ENCODE data around the gene KRT39. TPM values are rescaled to one million over a fixed set of nuclear protein-coding genes. Genes with fewer than 3 reads are reported as not detected.

Gene KRT39
- polyA plus RNA-seq, 1 donor (not counting 4 experiments of a cell fraction or from before 2014, with no cell fraction given) = not detected

DNA sequence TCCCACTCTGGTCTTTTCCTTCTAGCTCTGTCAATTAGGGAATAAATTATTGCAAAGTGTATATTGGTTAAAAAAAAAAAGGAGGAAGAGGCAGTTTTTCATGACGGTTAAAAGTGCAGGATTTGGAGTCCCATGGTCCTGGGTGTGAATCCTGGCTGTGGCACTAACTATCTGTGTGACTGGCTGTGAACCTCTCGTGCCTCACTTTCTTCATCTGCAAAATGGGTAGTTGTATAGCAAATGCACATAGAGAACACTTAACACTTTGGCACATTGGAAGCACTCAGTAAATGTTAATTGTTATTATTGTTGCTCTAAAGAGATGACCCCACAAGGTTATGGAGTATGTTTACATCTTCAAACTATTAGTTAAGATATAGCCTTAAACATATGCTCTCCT, 18.8 kb downstream of the KRT39 start:
- TF ChIP-seq, protein P1, sequence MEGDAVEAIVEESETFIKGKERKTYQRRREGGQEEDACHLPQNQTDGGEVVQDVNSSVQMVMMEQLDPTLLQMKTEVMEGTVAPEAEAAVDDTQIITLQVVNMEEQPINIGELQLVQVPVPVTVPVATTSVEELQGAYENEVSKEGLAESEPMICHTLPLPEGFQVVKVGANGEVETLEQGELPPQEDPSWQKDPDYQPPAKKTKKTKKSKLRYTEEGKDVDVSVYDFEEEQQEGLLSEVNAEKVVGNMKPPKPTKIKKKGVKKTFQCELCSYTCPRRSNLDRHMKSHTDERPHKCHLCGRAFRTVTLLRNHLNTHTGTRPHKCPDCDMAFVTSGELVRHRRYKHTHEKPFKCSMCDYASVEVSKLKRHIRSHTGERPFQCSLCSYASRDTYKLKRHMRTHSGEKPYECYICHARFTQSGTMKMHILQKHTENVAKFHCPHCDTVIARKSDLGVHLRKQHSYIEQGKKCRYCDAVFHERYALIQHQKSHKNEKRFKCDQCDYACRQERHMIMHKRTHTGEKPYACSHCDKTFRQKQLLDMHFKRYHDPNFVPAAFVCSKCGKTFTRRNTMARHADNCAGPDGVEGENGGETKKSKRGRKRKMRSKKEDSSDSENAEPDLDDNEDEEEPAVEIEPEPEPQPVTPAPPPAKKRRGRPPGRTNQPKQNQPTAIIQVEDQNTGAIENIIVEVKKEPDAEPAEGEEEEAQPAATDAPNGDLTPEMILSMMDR (optimal IDR thresholded peaks at IDR 0.05 in 1 of 3, IDR thresholded peaks at IDR 0.05 in 1 of 3, conservative IDR thresholded peaks at IDR 0.05 in 1 of 3; ENCODE audit: extremely low read depth in 1 of 3, insufficient read depth in 2 of 3, low read length in 3 of 3) = no peak
- no peak for TF ChIP-seq EZH2 (IDR thresholded peaks at IDR 0.05; ENCODE audit: low read length)
- DNase-seq (ENCODE audit: low read depth, low spot score) = no peak
- H2AFZ ChIP-seq (ENCODE audit: control insufficient read depth, low read length) = no peak overlapping the region
- no peaks in the 10 kb centered on the region for H3K36me3 ChIP-seq (ENCODE audit: control insufficient read depth in 2 of 2, extremely low read depth in 1 of 2, insufficient read depth in 2 of 2, low read length in 2 of 2)
- H3K4me3 ChIP-seq (ENCODE audit: control insufficient read depth in 2 of 3, extremely low read depth in 1 of 3, insufficient read depth in 2 of 3, low read depth in 1 of 3, low read length in 3 of 3) = no peak overlapping the region
- FAIRE-seq = no peak
- no peaks in the 10 kb centered on the region for H4K20me1 ChIP-seq (ENCODE audit: control insufficient read depth, extremely low read depth, insufficient read depth, low read length)
- no peak overlapping the region for H3K9ac ChIP-seq (ENCODE audit: control insufficient read depth, extremely low read depth, insufficient read depth, low read length)
- dilution Hi-C loops (cut with MboI; ENCODE audit: extremely low pct_ligation_motif_present, low sequenced_read_pairs) = no loop called here
- H3K9me3 ChIP-seq (ENCODE audit: control insufficient read depth, low read depth, low read length) = no peaks in the 10 kb centered on the region
- no peak overlapping the region for H3K27ac ChIP-seq (ENCODE audit: control insufficient read depth, insufficient read depth, low read length)
- no peaks in the 10 kb centered on the region for H3K79me2 ChIP-seq (ENCODE audit: control insufficient read depth, insufficient read depth, low read length)
- peaks cover 7% of the 10 kb centered on the region for H3K4me1 ChIP-seq (ENCODE audit: control insufficient read depth, extremely low read depth, insufficient read depth, low read length)
- no peak overlapping the region for H3K4me2 ChIP-seq (ENCODE audit: control insufficient read depth, extremely low read depth, insufficient read depth, low read depth, low read length)
- H3K9me1 ChIP-seq (ENCODE audit: control insufficient read depth, extremely low read depth, insufficient read depth, low read length) = no peaks in the 10 kb centered on the region
- no peaks in the 10 kb centered on the region for H3K27me3 ChIP-seq (ENCODE audit: control insufficient read depth, extremely low read depth, insufficient read depth, low read length)

DNA sequence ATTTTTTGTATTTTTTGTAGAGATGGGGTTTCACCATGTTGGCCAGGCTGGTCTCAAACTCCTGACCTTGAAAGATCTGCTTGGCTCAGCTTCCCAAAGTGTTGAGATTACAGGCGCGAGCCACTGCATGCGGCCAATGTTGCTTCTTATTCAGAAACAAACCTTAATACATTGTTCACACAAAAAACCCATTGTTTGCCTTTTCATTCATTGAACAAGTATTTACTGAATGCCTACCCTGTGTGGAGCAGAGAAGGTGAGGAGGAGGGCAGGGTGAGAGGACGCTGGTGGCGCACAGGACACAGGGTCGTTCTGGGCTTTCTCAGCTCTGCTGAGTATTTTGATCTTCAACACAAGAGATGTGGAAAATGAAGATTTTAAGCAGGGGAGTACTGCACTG, 21.3 kb downstream of the KRT39 start:
- H3K79me2 ChIP-seq (ENCODE audit: control insufficient read depth, insufficient read depth, low read length) = no peaks in the 10 kb centered on the region
- no peak overlapping the region for H2AFZ ChIP-seq (ENCODE audit: control insufficient read depth, low read length)
- no peaks in the 10 kb centered on the region for H3K27me3 ChIP-seq (ENCODE audit: control insufficient read depth, extremely low read depth, insufficient read depth, low read length)
- no peaks in the 10 kb centered on the region for H3K4me1 ChIP-seq (ENCODE audit: control insufficient read depth, extremely low read depth, insufficient read depth, low read length)
- H3K9ac ChIP-seq (ENCODE audit: control insufficient read depth, extremely low read depth, insufficient read depth, low read length) = no peak overlapping the region
- no peak overlapping the region for H3K4me3 ChIP-seq (ENCODE audit: control insufficient read depth in 2 of 3, extremely low read depth in 1 of 3, insufficient read depth in 2 of 3, low read depth in 1 of 3, low read length in 3 of 3)
- no peak overlapping the region for H3K4me2 ChIP-seq (ENCODE audit: control insufficient read depth, extremely low read depth, insufficient read depth, low read depth, low read length)
- H3K36me3 ChIP-seq (ENCODE audit: control insufficient read depth in 2 of 2, extremely low read depth in 1 of 2, insufficient read depth in 2 of 2, low read length in 2 of 2) = no peaks in the 10 kb centered on the region
- no peak overlapping the region for H3K27ac ChIP-seq (ENCODE audit: control insufficient read depth, insufficient read depth, low read length)
- no peaks in the 10 kb centered on the region for H3K9me3 ChIP-seq (ENCODE audit: control insufficient read depth, low read depth, low read length)
- dilution Hi-C loops (cut with MboI; ENCODE audit: extremely low pct_ligation_motif_present, low sequenced_read_pairs) = no loop called here
- TF ChIP-seq, protein P1 (optimal IDR thresholded peaks at IDR 0.05 in 1 of 3, IDR thresholded peaks at IDR 0.05 in 1 of 3, conservative IDR thresholded peaks at IDR 0.05 in 1 of 3; ENCODE audit: extremely low read depth in 1 of 3, insufficient read depth in 2 of 3, low read length in 3 of 3) = no peak
- TF ChIP-seq EZH2 (IDR thresholded peaks at IDR 0.05; ENCODE audit: low read length) = no peak
- no peaks in the 10 kb centered on the region for H3K9me1 ChIP-seq (ENCODE audit: control insufficient read depth, extremely low read depth, insufficient read depth, low read length)
- no peak for DNase-seq (ENCODE audit: low read depth, low spot score)
- H4K20me1 ChIP-seq (ENCODE audit: control insufficient read depth, extremely low read depth, insufficient read depth, low read length) = no peaks in the 10 kb centered on the region
- FAIRE-seq = no peak
